CD14-positive monocyte (primary cell): ENCODE data around the gene RAB10. TPM values are rescaled to one million over a fixed set of nuclear protein-coding genes. Genes with fewer than 3 reads are reported as not detected.
A peak's percentile ranks its signal among the peaks of the same experiment; 100 is the strongest.

Experiments
- DNase-seq, 3 donors: peaks; one replicate each; pipeline ENCODE4 v3.0.0-alpha.2; 2011 to 2022
- H2AFZ ChIP-seq: 2 replicates; pipeline ENCODE4 v1.6.0; 2012; ENCODE audit warnings: mild to moderate bottlenecking, low read depth, low read length, inconsistent platforms; ENCODE audit not compliant: insufficient read depth, poor library complexity, severe bottlenecking
- H3K27ac ChIP-seq, 2 donors: 1 replicate in 1 of 2; 2 replicates in 1 of 2; pipeline ENCODE4 v1.5.1; 2012 to 2013; ENCODE audit warnings: low read length in 2 of 2, control low read depth in 1 of 2, inconsistent platforms in 1 of 2, low read depth in 1 of 2, mild to moderate bottlenecking in 1 of 2
- H3K27me3 ChIP-seq, 2 donors: one replicate each; pipeline versions ENCODE4 v1.6.0 to v1.6.1; 2011 to 2013; ENCODE audit warnings: low read length in 2 of 2; ENCODE audit not compliant: control insufficient read depth in 2 of 2, insufficient read depth in 2 of 2
- H3K36me3 ChIP-seq, 2 donors: replicated peaks in 1 of 2; 1 replicate in 1 of 2; 2 replicates in 1 of 2; pipeline versions ENCODE4 v1.5.1 to v1.6.1; 2012 to 2013; ENCODE audit warnings: low read length in 2 of 2, control low read depth in 1 of 2, inconsistent platforms in 1 of 2, mild to moderate bottlenecking in 1 of 2; ENCODE audit not compliant: insufficient read depth in 2 of 2, control insufficient read depth in 1 of 2
- H3K4me1 ChIP-seq, 2 donors: 1 replicate in 1 of 2; 2 replicates in 1 of 2; pipeline versions ENCODE4 v1.5.1 to v1.6.1; 2012 to 2013; ENCODE audit warnings: low read length in 2 of 2, control low read depth in 1 of 2, inconsistent platforms in 1 of 2, mild to moderate bottlenecking in 1 of 2, moderate library complexity in 1 of 2; ENCODE audit not compliant: insufficient read depth in 2 of 2, control insufficient read depth in 1 of 2
- H3K4me2 ChIP-seq: replicated peaks from 2 replicates; pipeline ENCODE3; 2012; ENCODE audit warnings: low read length, moderate library complexity, mild to moderate bottlenecking; ENCODE audit not compliant: poor library complexity, severe bottlenecking; ENCODE audit errors: extremely low read depth
- H3K4me3 ChIP-seq, 3 experiments: fragments of 200-600 bp in 1 of 3; sonication (generic) in 1 of 3; replicated peaks in 1 of 3; 1 replicate in 2 of 3; 2 replicates in 1 of 3; pipeline ENCODE4 v1.5.1; 2011 to 2013; ENCODE audit warnings: low read length in 3 of 3, mild to moderate bottlenecking in 3 of 3, control low read depth in 2 of 3, low read depth in 2 of 3, inconsistent platforms in 1 of 3, moderate library complexity in 1 of 3
- H3K79me2 ChIP-seq: 2 replicates; pipeline ENCODE4 v1.6.0; 2012; ENCODE audit warnings: mild to moderate bottlenecking, control low read depth, inconsistent platforms, low read length, moderate library complexity; ENCODE audit not compliant: insufficient read depth
- H3K9ac ChIP-seq: 2 replicates; pipeline ENCODE4 v1.6.0; 2017; ENCODE audit warnings: low read length, mild to moderate bottlenecking; ENCODE audit not compliant: insufficient read depth, poor library complexity, severe bottlenecking
- H3K9me3 ChIP-seq, 2 donors: replicated peaks in 1 of 2; 1 replicate in 1 of 2; 2 replicates in 1 of 2; pipeline versions ENCODE4 v1.5.1 to v1.6.1; 2012 to 2013; ENCODE audit warnings: low read length in 2 of 2, control low read depth in 1 of 2; ENCODE audit not compliant: control insufficient read depth in 1 of 2, insufficient read depth in 1 of 2
- H4K20me1 ChIP-seq: 2 replicates; pipeline ENCODE4 v1.6.0; 2012; ENCODE audit warnings: mild to moderate bottlenecking, low read length, control low read depth, moderate library complexity; ENCODE audit not compliant: insufficient read depth
- H3K27ac Mint-ChIP-seq, 7 donors: one replicate each; pipeline ENCODE4 v1.8.0; 2020; ENCODE audit warnings: mild to moderate bottlenecking in 7 of 7, mixed read lengths in 7 of 7, moderate library complexity in 6 of 7, inconsistent platforms in 2 of 7
- H3K27me3 Mint-ChIP-seq, 3 donors: one replicate each; pipeline ENCODE4 v1.8.0; 2021 to 2022; ENCODE audit warnings: low read depth in 3 of 3, mild to moderate bottlenecking in 3 of 3, mixed read lengths in 3 of 3, moderate library complexity in 3 of 3, inconsistent platforms in 1 of 3
- H3K36me3 Mint-ChIP-seq, 2 donors: one replicate each; pipeline ENCODE4 v1.8.0; 2020; ENCODE audit warnings: mixed read lengths in 2 of 2, inconsistent platforms in 1 of 2, mild to moderate bottlenecking in 1 of 2
- H3K4me1 Mint-ChIP-seq: one replicate; pipeline ENCODE4 v1.8.0; 2020; ENCODE audit warnings: mild to moderate bottlenecking, mixed read lengths
- H3K4me3 Mint-ChIP-seq, 2 donors: one replicate each; pipeline ENCODE4 v1.8.0; 2020; ENCODE audit warnings: mild to moderate bottlenecking in 2 of 2, mixed read lengths in 2 of 2, moderate library complexity in 1 of 2
- H3K9me3 Mint-ChIP-seq, 7 donors: one replicate each; pipeline ENCODE4 v1.8.0; 2020 to 2022; ENCODE audit warnings: mixed read lengths in 7 of 7, mild to moderate bottlenecking in 6 of 7, moderate library complexity in 6 of 7, inconsistent platforms in 2 of 7
- WGBS: methylation state at CpG from one replicate; pipeline ENCODE4 v1.1.5; 2013; ENCODE audit warnings: missing lambda C conversion rate; ENCODE audit not compliant: insufficient coverage; 5-methylcytosine and 5-hydroxymethylcytosine counted together
- intact Hi-C, 2 donors: fragments of 100-400 bp; cut with micrococcal nuclease; formaldehyde crosslinking; loops; one replicate each; pipeline versions ENCODE4 v1.15.0 to v1.15.1; 2023
- polyA plus RNA-seq, 3 donors: library from polyadenylated mRNA; depleted of rRNA in 1 of 3; unstranded in 2 of 3; stranded (reverse) in 1 of 3; fragments of 300-500 nt in 2 of 3; fragments of >200 nt in 1 of 3; fragmentation: Illumina TruSeq in 2 of 3; gene quantifications; 1 replicate in 2 of 3; 2 replicates in 1 of 3; pipeline ENCODE4 v1.2.3, GENCODE V29; 2012 to 2021
- TF ChIP-seq, protein P1 (sequence below): fragments of 200-600 bp; IDR thresholded peaks from one replicate; pipeline ENCODE4 v1.8.0; 2022; ENCODE audit warnings: antibody characterized with exemption, mild to moderate bottlenecking

RAB10 gene
- polyA plus RNA-seq, 3 donors, result 38.6 to 258 (median 202) TPM

GRCh38 chr2:26099933-26100332 is 66.0 kb downstream of the RAB10 start:
- H3K27ac ChIP-seq, result peak overlapping the region in 1 of 2 donors; percentile 17
- peaks cover 100% of the 10 kb centered on the region for H4K20me1 ChIP-seq
- intact Hi-C loops, result no loop called here
- Mint-ChIP-seq H3K9me3 (peaks cover 0 to 5% (median 0%) of the 10 kb centered on the region in 7 donors), H3K27ac (peak overlapping the region in 2 of 7 donors; percentile 25 to 28), H3K4me3 (no peak overlapping the region), H3K27me3 (no peaks in the 10 kb centered on the region), H3K4me1 (peaks cover 16% of the 10 kb centered on the region), H3K36me3 (peaks cover 49 to 69% of the 10 kb centered on the region in 2 donors)
- WGBS, result 80% methylated on average over 1 of the region's 1 CpG
- no peak overlapping the region for H3K4me3 ChIP-seq
- TF ChIP-seq, protein P1, sequence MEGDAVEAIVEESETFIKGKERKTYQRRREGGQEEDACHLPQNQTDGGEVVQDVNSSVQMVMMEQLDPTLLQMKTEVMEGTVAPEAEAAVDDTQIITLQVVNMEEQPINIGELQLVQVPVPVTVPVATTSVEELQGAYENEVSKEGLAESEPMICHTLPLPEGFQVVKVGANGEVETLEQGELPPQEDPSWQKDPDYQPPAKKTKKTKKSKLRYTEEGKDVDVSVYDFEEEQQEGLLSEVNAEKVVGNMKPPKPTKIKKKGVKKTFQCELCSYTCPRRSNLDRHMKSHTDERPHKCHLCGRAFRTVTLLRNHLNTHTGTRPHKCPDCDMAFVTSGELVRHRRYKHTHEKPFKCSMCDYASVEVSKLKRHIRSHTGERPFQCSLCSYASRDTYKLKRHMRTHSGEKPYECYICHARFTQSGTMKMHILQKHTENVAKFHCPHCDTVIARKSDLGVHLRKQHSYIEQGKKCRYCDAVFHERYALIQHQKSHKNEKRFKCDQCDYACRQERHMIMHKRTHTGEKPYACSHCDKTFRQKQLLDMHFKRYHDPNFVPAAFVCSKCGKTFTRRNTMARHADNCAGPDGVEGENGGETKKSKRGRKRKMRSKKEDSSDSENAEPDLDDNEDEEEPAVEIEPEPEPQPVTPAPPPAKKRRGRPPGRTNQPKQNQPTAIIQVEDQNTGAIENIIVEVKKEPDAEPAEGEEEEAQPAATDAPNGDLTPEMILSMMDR, result no peak
- peaks cover 100% of the 10 kb centered on the region for H3K79me2 ChIP-seq
- no peaks in the 10 kb centered on the region for H3K4me1 ChIP-seq
- H3K9ac ChIP-seq, result no peak overlapping the region
- DNase-seq, result no peak
- no peaks in the 10 kb centered on the region for H3K9me3 ChIP-seq
- no peak overlapping the region for H2AFZ ChIP-seq
- peaks cover 20 to 81% of the 10 kb centered on the region in 2 donors for H3K36me3 ChIP-seq
- no peak overlapping the region for H3K4me2 ChIP-seq
- H3K27me3 ChIP-seq, result no peaks in the 10 kb centered on the region

- Histone ChIP-seq H3K36me3 (peaks cover 18 to 81% of the 10 kb centered on the region in 2 donors), H3K4me2 (no peak overlapping the region), H3K4me3 (no peak overlapping the region), H2AFZ (no peak overlapping the region), H3K9ac (no peak overlapping the region), H3K79me2 (peaks cover 100% of the 10 kb centered on the region), H3K4me1 (no peaks in the 10 kb centered on the region), H3K27me3 (no peaks in the 10 kb centered on the region), H3K27ac (peak overlapping the region in 1 of 2 donors; percentile 17), H3K9me3 (no peaks in the 10 kb centered on the region), H4K20me1 (peaks cover 100% of the 10 kb centered on the region)
- H3K4me1 Mint-ChIP-seq, result peaks cover 16% of the 10 kb centered on the region
- intact Hi-C loops, result no loop called here
- DNase-seq, result no peak
- peaks cover 0 to 5% (median 0%) of the 10 kb centered on the region in 7 donors for H3K9me3 Mint-ChIP-seq
- peaks cover 51 to 71% of the 10 kb centered on the region in 2 donors for H3K36me3 Mint-ChIP-seq
- no peak overlapping the region for H3K27ac Mint-ChIP-seq
- no peaks in the 10 kb centered on the region for H3K27me3 Mint-ChIP-seq
- no peak overlapping the region for H3K4me3 Mint-ChIP-seq
- TF ChIP-seq, protein P1, result no peak
- no CpG with 5 or more reads among the region's 1 CpG for WGBS
These were observed 66.5 kb downstream of the RAB10 start for GRCh38 chr2:26100384-26100783.
